GM19193 (cell line): ENCODE data around the gene RNF14.

Experiments
- POLR2A ChIP-seq: IDR thresholded peaks from 4 replicates; pipeline ENCODE4 v1.6.1; 2011; ENCODE audit not compliant: insufficient read depth, insufficient read length; ENCODE audit errors: extremely low read depth

Gene RNF14

GRCh38 chr5:141960449-141961323 lies 8.2 kb upstream of the RNF14 start:
- TF ChIP-seq POLR2A = no peak

- no peak for TF ChIP-seq POLR2A
Observed at GRCh38 chr5:141961466-141961865, 7.4 kb upstream of the RNF14 start.

GRCh38 chr5:141963701-141964100 lies 5.2 kb upstream of the RNF14 start:
- no peak for TF ChIP-seq POLR2A

- TF ChIP-seq POLR2A = no peak
Observed at GRCh38 chr5:141965071-141965470, 3.8 kb upstream of the RNF14 start.

- no peak for TF ChIP-seq POLR2A
Observed at GRCh38 chr5:141966275-141966962, 2.5 kb upstream of the RNF14 start.

- no peak for TF ChIP-seq POLR2A
Observed at GRCh38 chr5:141966963-141967333, 2.0 kb upstream of the RNF14 start.

- no peak for TF ChIP-seq POLR2A
Observed at GRCh38 chr5:141969783-141970771, 1.2 kb downstream of the RNF14 start.

GRCh38 chr5:141973871-141974595 lies 5.1 kb downstream of the RNF14 start:
- no peak for TF ChIP-seq POLR2A

GRCh38 chr5:141976176-141976575 lies 7.3 kb downstream of the RNF14 start:
- no peak for TF ChIP-seq POLR2A

- TF ChIP-seq POLR2A = no peak
Observed at GRCh38 chr5:141978389-141978788, 9.5 kb downstream of the RNF14 start.

- TF ChIP-seq POLR2A = no peak
Observed at GRCh38 chr5:141982626-141983025, 13.7 kb downstream of the RNF14 start.

- no peak for TF ChIP-seq POLR2A
Observed at GRCh38 chr5:141986072-141986471, 17.2 kb downstream of the RNF14 start.

GRCh38 chr5:141989720-141990119 lies 20.8 kb downstream of the RNF14 start:
- TF ChIP-seq POLR2A = no peak

GRCh38 chr5:141992349-141992963 lies 23.6 kb downstream of the RNF14 start:
- no peak for TF ChIP-seq POLR2A
